CD8-positive, alpha-beta memory T cell (primary cell): ENCODE results near the gene KCNQ5. TPM values are rescaled to one million over a fixed set of nuclear protein-coding genes. Genes with fewer than 3 reads are reported as not detected.

Experiments
- CTCF ChIA-PET: fragments of 350-600 bp; sonication (Branson Sonifier 250); formaldehyde crosslinking; loops from one replicate; lab custom pipeline; 2021; ENCODE audit warnings: antibody characterized with exemption; lab: Charles Lee
- POLR2A ChIA-PET: fragments of 350-600 bp; sonication (Branson Sonifier 250); formaldehyde crosslinking; loops from one replicate; lab custom pipeline; 2021; ENCODE audit warnings: antibody characterized with exemption; lab: Charles Lee
- DNase-seq, 5 donors: peaks; one replicate each; pipeline versions ENCODE4 v3.0.0 to v3.0.0-alpha.2; 2020 to 2022; ENCODE audit warnings: mixed read lengths in 1 of 5
- H3K27ac ChIP-seq: one replicate; pipeline ENCODE4 v1.7.0; 2013; ENCODE audit warnings: low read depth, mild to moderate bottlenecking, low read length, moderate library complexity
- H3K27me3 ChIP-seq: 2 replicates; pipeline ENCODE4 v1.7.0; 2013; ENCODE audit warnings: low read length, mild to moderate bottlenecking; ENCODE audit not compliant: insufficient read depth, poor library complexity, severe bottlenecking
- H3K36me3 ChIP-seq: 2 replicates; pipeline ENCODE4 v1.7.0; 2013; ENCODE audit warnings: mild to moderate bottlenecking, low read length, moderate library complexity; ENCODE audit not compliant: insufficient read depth
- H3K4me1 ChIP-seq: 2 replicates; pipeline ENCODE4 v1.7.0; 2013; ENCODE audit warnings: mild to moderate bottlenecking, low read length, moderate library complexity; ENCODE audit not compliant: insufficient read depth
- H3K4me3 ChIP-seq: 2 replicates; pipeline ENCODE4 v1.7.0; 2013; ENCODE audit warnings: mild to moderate bottlenecking, low read length
- H3K9me3 ChIP-seq: 2 replicates; pipeline ENCODE4 v1.7.0; 2013; ENCODE audit warnings: mild to moderate bottlenecking, low read length
- H3K27ac Mint-ChIP-seq, 8 donors: one replicate each; pipeline ENCODE4 v1.8.0; 2020 to 2021; ENCODE audit warnings: mixed read lengths in 8 of 8, mild to moderate bottlenecking in 6 of 8, inconsistent platforms in 3 of 8, moderate library complexity in 3 of 8
- H3K27me3 Mint-ChIP-seq, 2 donors: one replicate each; pipeline ENCODE4 v1.8.0; 2020 to 2021; ENCODE audit warnings: mixed read lengths in 2 of 2, mild to moderate bottlenecking in 1 of 2, moderate library complexity in 1 of 2
- H3K36me3 Mint-ChIP-seq, 3 donors: one replicate each; pipeline ENCODE4 v1.8.0; 2020 to 2021; ENCODE audit warnings: mixed read lengths in 3 of 3, inconsistent platforms in 1 of 3, mild to moderate bottlenecking in 1 of 3
- H3K4me1 Mint-ChIP-seq, 3 donors: one replicate each; pipeline ENCODE4 v1.8.0; 2020 to 2021; ENCODE audit warnings: mixed read lengths in 3 of 3, inconsistent platforms in 1 of 3, mild to moderate bottlenecking in 1 of 3
- H3K4me3 Mint-ChIP-seq, 7 donors: one replicate each; pipeline ENCODE4 v1.8.0; 2020 to 2021; ENCODE audit warnings: mixed read lengths in 7 of 7, mild to moderate bottlenecking in 6 of 7, moderate library complexity in 4 of 7, inconsistent platforms in 2 of 7
- H3K9me3 Mint-ChIP-seq, 5 donors: one replicate each; pipeline ENCODE4 v1.8.0; 2020 to 2022; ENCODE audit warnings: mixed read lengths in 5 of 5, mild to moderate bottlenecking in 3 of 5, moderate library complexity in 2 of 5, inconsistent platforms in 1 of 5
- polyA plus RNA-seq: library from polyadenylated mRNA; unstranded; fragments of 300-500 nt; fragmentation: Illumina TruSeq; gene quantifications from one replicate; pipeline ENCODE4 v1.2.3, GENCODE V29; 2021
- total RNA-seq, 2 experiments: library from RNA; stranded (reverse); gene quantifications; one replicate each; pipeline ENCODE4 v1.2.3, GENCODE V29; 2021

The KCNQ5 gene
- total and polyA plus RNA-seq, 3 experiments from 2014 or later: 0.85 to 8.5 (median 7.9) TPM

DNA sequence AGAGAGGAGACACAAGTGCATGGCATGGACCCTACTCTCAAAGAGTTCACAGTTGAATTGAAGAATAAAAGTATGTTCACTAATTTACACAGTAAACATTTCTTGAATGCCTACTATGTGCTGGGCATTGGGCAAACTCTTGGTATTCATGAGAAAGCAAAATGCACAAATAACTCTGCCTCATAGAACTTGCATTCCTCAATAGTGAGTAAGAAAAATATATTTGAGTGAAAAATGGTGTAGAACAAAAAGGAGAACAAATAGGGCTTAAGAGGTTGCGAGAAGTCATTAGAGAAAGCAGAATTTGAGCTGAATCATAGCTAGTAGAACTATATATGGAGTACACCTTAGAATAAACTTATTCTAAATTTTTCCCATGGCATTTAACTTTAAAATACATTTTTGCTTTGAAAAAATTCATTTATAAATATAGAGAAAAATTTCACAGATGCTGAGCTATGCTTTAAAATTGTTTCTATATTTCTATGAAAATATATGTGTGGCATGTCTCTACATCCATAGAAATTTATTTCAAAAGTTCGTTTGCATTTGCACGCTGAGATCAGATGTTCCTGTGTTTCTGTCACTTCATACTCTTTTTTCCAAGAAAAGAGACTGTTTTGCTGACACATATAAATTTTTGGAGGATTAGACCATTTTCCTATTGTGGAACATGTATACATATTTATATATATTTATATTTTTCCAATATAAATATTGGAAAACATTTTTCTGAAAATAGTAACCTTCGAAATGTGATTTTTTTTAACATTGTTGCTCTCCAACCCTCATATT, 236.1 kb downstream of the KCNQ5 start:
- no peaks in the 10 kb centered on the region for H3K9me3 ChIP-seq
- ChIA-PET POLR2A (no interaction called here), CTCF (no interaction called here)
- H3K36me3 Mint-ChIP-seq: no peaks in the 10 kb centered on the region
- H3K4me3 Mint-ChIP-seq: no peak overlapping the region
- H3K36me3 ChIP-seq: no peaks in the 10 kb centered on the region
- DNase-seq: no peak
- H3K27me3 Mint-ChIP-seq: no peaks in the 10 kb centered on the region
- H3K27ac Mint-ChIP-seq: no peak overlapping the region
- H3K27me3 ChIP-seq: no peaks in the 10 kb centered on the region
- H3K4me1 Mint-ChIP-seq: no peaks in the 10 kb centered on the region
- no peak overlapping the region for H3K4me3 ChIP-seq
- H3K27ac ChIP-seq: no peak overlapping the region
- no peaks in the 10 kb centered on the region for H3K4me1 ChIP-seq
- no peaks in the 10 kb centered on the region for H3K9me3 Mint-ChIP-seq

DNA sequence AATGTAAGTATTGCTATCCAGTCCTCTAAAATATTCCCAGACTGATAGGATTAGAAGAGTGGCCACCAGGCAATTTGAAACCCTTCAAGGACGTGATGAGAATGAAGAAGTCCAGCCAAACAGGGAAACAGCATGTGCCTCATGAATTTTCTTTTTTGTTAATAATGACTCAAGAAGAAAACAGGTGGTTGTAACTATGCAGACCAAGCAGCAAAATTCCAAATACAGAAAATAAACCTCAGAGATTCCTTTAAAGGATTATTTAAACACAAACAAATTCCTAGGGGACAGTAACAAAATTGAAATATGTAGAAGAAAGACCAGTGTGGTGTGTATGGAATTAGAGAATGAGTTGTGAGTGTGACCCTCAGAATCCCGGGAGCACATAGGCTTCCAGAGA, 239.2 kb downstream of the KCNQ5 start:
- CTCF ChIA-PET: no interaction called here
- H3K27me3 ChIP-seq: no peaks in the 10 kb centered on the region
- no peak overlapping the region for H3K4me3 ChIP-seq
- Mint-ChIP-seq H3K4me3 (no peak overlapping the region), H3K9me3 (no peaks in the 10 kb centered on the region), H3K4me1 (no peaks in the 10 kb centered on the region), H3K36me3 (no peaks in the 10 kb centered on the region), H3K27ac (no peak overlapping the region), H3K27me3 (no peaks in the 10 kb centered on the region)
- H3K9me3 ChIP-seq: no peaks in the 10 kb centered on the region
- H3K36me3 ChIP-seq: no peaks in the 10 kb centered on the region
- H3K4me1 ChIP-seq: no peaks in the 10 kb centered on the region
- POLR2A ChIA-PET: no interaction called here
- no peak overlapping the region for H3K27ac ChIP-seq
- no peak for DNase-seq

DNA sequence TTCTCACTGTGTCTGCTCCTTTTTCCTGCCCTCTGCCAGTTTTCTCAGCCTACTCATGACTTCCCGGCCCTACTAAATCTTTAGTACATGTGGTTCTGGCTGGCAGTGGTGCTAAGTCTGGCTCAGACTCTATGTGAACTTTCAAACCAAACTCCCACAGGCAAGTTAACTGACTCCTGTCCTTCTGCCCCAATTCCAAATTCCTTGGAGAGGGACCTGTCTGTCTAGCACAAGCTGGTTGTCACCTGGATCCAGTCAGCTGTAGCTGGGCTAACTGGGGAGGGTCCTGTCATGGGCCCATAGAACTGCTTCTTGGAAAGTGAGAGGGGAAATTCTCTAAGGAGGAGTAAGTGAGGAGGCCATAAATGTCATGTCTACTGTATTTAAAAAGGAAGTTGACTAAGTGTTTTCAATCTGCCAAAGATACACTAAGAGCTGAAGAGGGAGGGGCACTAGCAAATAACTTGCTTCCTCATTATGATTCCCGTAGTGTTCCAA, 240.1 kb downstream of the KCNQ5 start:
- no peak overlapping the region for H3K4me3 Mint-ChIP-seq

DNA sequence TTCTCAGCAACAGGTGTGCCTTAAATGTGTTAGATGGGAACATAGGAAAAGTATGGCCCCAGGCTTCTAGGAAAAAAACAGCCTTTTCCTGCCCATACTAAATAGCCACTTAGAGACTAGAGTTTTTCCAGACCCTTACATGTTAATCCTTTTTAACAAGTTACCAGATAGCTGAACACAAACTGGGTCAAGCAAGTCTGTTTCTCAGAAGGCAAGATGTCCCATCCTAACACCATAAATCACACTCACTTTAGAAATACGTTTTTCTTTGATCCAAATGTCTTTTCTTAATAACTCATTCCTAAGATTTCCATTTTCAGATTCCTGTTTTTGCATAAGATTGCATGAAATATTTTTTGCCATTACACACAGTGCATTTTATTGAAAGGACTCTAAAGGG, 241.3 kb downstream of the KCNQ5 start:
- Mint-ChIP-seq H3K27ac (no peak overlapping the region), H3K9me3 (no peaks in the 10 kb centered on the region), H3K36me3 (peaks cover 0 to 1% (median 0%) of the 10 kb centered on the region in 3 donors), H3K4me3 (no peak overlapping the region), H3K27me3 (no peaks in the 10 kb centered on the region), H3K4me1 (no peaks in the 10 kb centered on the region)
- no peak for DNase-seq
- Histone ChIP-seq H3K4me3 (no peak overlapping the region), H3K4me1 (no peaks in the 10 kb centered on the region), H3K27me3 (no peaks in the 10 kb centered on the region), H3K36me3 (no peaks in the 10 kb centered on the region), H3K27ac (no peak overlapping the region), H3K9me3 (no peaks in the 10 kb centered on the region)
- ChIA-PET POLR2A (no interaction called here), CTCF (no interaction called here)

More for the DNA sequence above, 240.1 kb downstream of the KCNQ5 start:
- no peak overlapping the region for H3K27ac Mint-ChIP-seq
- H3K9me3 ChIP-seq: no peaks in the 10 kb centered on the region
- no peaks in the 10 kb centered on the region for H3K4me1 Mint-ChIP-seq
- ChIA-PET POLR2A (no interaction called here), CTCF (no interaction called here)
- no peaks in the 10 kb centered on the region for H3K27me3 Mint-ChIP-seq
- H3K27ac ChIP-seq: no peak overlapping the region
- H3K36me3 Mint-ChIP-seq: peaks cover 0 to 1% (median 0%) of the 10 kb centered on the region in 3 donors
- no peaks in the 10 kb centered on the region for H3K9me3 Mint-ChIP-seq
- no peak for DNase-seq
- no peak overlapping the region for H3K4me3 ChIP-seq
- H3K27me3 ChIP-seq: no peaks in the 10 kb centered on the region
- no peaks in the 10 kb centered on the region for H3K36me3 ChIP-seq
- H3K4me1 ChIP-seq: no peaks in the 10 kb centered on the region

DNA sequence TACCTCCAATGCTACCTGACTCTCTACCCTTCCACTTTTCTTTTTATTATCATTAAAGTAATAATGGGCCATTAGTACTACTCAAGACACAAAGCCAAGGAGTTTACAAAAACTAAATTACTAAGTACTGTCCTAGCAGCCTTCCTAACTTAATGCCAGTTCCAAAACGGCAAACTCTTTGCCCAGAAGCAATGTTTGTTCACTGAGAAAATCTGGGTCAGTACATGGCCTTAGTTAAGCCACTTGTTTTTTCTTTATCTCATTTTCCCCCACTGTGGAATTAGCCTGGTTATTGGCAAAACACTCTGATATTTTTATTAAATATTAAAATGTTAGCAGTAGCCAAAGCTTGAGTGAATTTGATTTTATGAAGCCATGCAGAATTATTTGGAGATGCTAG, 242.4 kb downstream of the KCNQ5 start:
- no peaks in the 10 kb centered on the region for H3K4me1 ChIP-seq
- no peak overlapping the region for H3K4me3 ChIP-seq
- no peaks in the 10 kb centered on the region for H3K4me1 Mint-ChIP-seq
- POLR2A ChIA-PET: no interaction called here
- H3K27me3 Mint-ChIP-seq: no peaks in the 10 kb centered on the region
- DNase-seq: no peak
- H3K36me3 ChIP-seq: no peaks in the 10 kb centered on the region
- H3K27ac ChIP-seq: no peak overlapping the region
- no peak overlapping the region for H3K27ac Mint-ChIP-seq
- no peaks in the 10 kb centered on the region for H3K27me3 ChIP-seq
- H3K4me3 Mint-ChIP-seq: no peak overlapping the region
- no peaks in the 10 kb centered on the region for H3K9me3 Mint-ChIP-seq
- H3K36me3 Mint-ChIP-seq: peaks cover 0 to 1% (median 0%) of the 10 kb centered on the region in 3 donors
- CTCF ChIA-PET: interaction anchor here (0.9 kb wide), 1 partner anchor 16 kb away, joined by 3 read pairs; no protein-coding TSS in a partner anchor
- no peaks in the 10 kb centered on the region for H3K9me3 ChIP-seq

DNA sequence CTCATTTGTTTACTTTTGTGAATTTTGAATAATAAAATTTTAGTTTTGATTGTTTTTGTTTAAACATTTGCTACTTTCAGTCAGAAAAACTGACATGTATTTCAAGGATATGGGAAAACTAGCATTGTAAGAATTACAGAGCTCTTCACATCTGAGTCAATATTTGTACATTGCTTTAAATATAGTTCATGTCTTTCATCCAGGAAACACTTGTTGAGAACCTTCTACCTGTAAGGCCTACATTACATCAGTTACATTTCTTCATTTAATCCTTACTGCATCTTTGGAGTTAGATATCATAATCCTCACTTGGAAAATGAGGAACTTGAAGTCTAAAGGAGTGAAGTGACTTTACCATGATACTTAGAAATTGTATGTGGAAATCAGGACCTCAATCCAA, 242.9 kb downstream of the KCNQ5 start:
- H3K9me3 ChIP-seq: no peaks in the 10 kb centered on the region
- H3K4me1 Mint-ChIP-seq: no peaks in the 10 kb centered on the region
- H3K36me3 ChIP-seq: no peaks in the 10 kb centered on the region
- no peak overlapping the region for H3K4me3 Mint-ChIP-seq
- ChIA-PET CTCF (no interaction called here), POLR2A (no interaction called here)
- no peaks in the 10 kb centered on the region for H3K9me3 Mint-ChIP-seq
- H3K27ac ChIP-seq: no peak overlapping the region
- no peaks in the 10 kb centered on the region for H3K27me3 Mint-ChIP-seq
- no peak overlapping the region for H3K4me3 ChIP-seq
- H3K36me3 Mint-ChIP-seq: peaks cover 0 to 1% (median 0%) of the 10 kb centered on the region in 3 donors
- no peaks in the 10 kb centered on the region for H3K4me1 ChIP-seq
- no peak for DNase-seq
- no peak overlapping the region for H3K27ac Mint-ChIP-seq
- H3K27me3 ChIP-seq: no peaks in the 10 kb centered on the region

DNA sequence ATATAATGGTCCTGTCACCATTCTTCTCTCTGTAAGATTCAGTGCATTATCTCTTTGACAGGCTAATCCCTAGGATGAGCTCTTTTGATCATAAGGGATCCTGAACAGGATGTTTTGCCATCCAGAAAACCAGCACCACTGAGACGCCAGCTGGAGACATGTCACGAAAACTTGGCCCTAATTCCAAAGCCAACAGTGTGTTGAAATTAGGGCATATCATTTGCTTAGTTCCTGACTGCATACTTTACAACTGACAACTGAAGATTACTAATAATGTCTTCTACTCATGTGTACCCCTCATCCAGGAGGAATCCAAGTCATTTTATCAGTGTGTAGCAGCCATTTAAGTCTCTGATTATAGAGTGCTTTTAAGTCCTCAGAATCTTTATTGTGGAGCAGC, 243.6 kb downstream of the KCNQ5 start:
- no peaks in the 10 kb centered on the region for H3K27me3 ChIP-seq
- no peaks in the 10 kb centered on the region for H3K4me1 ChIP-seq
- ChIA-PET POLR2A (no interaction called here), CTCF (no interaction called here)
- no peak overlapping the region for H3K27ac ChIP-seq
- no peaks in the 10 kb centered on the region for H3K4me1 Mint-ChIP-seq
- no peaks in the 10 kb centered on the region for H3K9me3 ChIP-seq
- no peak overlapping the region for H3K27ac Mint-ChIP-seq
- DNase-seq: no peak
- no peaks in the 10 kb centered on the region for H3K9me3 Mint-ChIP-seq
- peaks cover 0 to 1% (median 0%) of the 10 kb centered on the region in 3 donors for H3K36me3 Mint-ChIP-seq
- H3K4me3 Mint-ChIP-seq: no peak overlapping the region
- no peaks in the 10 kb centered on the region for H3K36me3 ChIP-seq
- no peaks in the 10 kb centered on the region for H3K27me3 Mint-ChIP-seq
- H3K4me3 ChIP-seq: no peak overlapping the region

DNA sequence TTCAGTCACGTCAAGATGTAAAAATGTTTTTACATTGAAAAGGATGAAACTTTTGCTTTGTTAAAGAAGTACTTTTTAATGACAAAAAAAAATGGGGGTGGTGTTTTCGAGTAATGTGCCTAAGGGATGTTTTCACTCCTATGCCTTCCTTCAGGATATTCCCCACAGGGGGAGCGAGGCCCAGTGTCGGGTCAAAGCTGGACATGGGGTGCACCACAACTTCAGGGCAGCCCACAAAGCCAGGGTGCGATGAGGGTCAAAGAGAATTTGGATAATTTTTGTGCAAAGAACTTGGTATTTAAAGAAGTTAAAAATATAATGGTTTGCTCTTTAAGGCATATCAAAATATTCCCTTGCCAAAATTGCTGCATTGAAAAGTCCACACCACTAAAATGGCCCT, 247.8 kb downstream of the KCNQ5 start:
- no peaks in the 10 kb centered on the region for H3K9me3 ChIP-seq
- POLR2A ChIA-PET: no interaction called here
- no peak overlapping the region for H3K27ac ChIP-seq
- no peaks in the 10 kb centered on the region for H3K36me3 ChIP-seq
- Mint-ChIP-seq H3K36me3 (peaks cover 0 to 1% (median 0%) of the 10 kb centered on the region in 3 donors), H3K4me3 (no peak overlapping the region), H3K27ac (no peak overlapping the region), H3K4me1 (no peaks in the 10 kb centered on the region), H3K9me3 (no peaks in the 10 kb centered on the region), H3K27me3 (no peaks in the 10 kb centered on the region)
- no peak overlapping the region for H3K4me3 ChIP-seq
- no peak for DNase-seq
- H3K27me3 ChIP-seq: no peaks in the 10 kb centered on the region
- H3K4me1 ChIP-seq: no peaks in the 10 kb centered on the region
- CTCF ChIA-PET: no interaction called here
